WTC11 (cell line): ENCODE data around the gene MTCL1. TPM values are rescaled to one million over a fixed set of nuclear protein-coding genes. Genes with fewer than 3 reads are reported as not detected.

Experiments used
- ATAC-seq: fragments of 200-7000 bp; cut with Tn5 transposase; 2 replicates; pipeline ENCODE4 v1.10.0; 2021; ENCODE audit warnings: mild to moderate bottlenecking, moderate library complexity
- CTCF ChIA-PET: fragments of 300-600 bp; sonication (Branson Sonifier 250); formaldehyde crosslinking; loops from one replicate; lab custom pipeline; 2021; ENCODE audit warnings: antibody characterized with exemption; lab: Charles Lee
- POLR2A ChIA-PET: fragments of 350-600 bp; sonication (Branson Sonifier 250); formaldehyde crosslinking; loops from one replicate; lab custom pipeline; 2021; ENCODE audit warnings: antibody characterized with exemption; lab: Charles Lee
- DNase-seq: peaks from one replicate; pipeline ENCODE4 v3.0.0; 2021; ENCODE audit warnings: low spot score
- H3K27ac Mint-ChIP-seq: 2 replicates; pipeline ENCODE4 v1.8.0; 2021; ENCODE audit warnings: mixed read lengths
- H3K27me3 Mint-ChIP-seq: 2 replicates; pipeline ENCODE4 v1.8.0; 2021; ENCODE audit warnings: low read depth, mild to moderate bottlenecking, moderate library complexity, mixed read lengths
- H3K36me3 Mint-ChIP-seq: 2 replicates; pipeline ENCODE4 v1.8.0; 2021; ENCODE audit warnings: mixed read lengths
- H3K4me1 Mint-ChIP-seq: 2 replicates; pipeline ENCODE4 v1.8.0; 2022; ENCODE audit warnings: mixed read lengths
- H3K4me3 Mint-ChIP-seq: 2 replicates; pipeline ENCODE4 v1.8.0; 2021; ENCODE audit warnings: mild to moderate bottlenecking, moderate library complexity, mixed read lengths
- H3K9me3 Mint-ChIP-seq: 2 replicates; pipeline ENCODE4 v1.8.0; 2021; ENCODE audit warnings: mixed read lengths
- CBFB ChIP-seq: sonication (generic); formaldehyde crosslinking; IDR thresholded peaks from 2 replicates; pipeline ENCODE4 v1.8.1; 2022; ENCODE audit warnings: mild to moderate bottlenecking, low read depth, missing genetic modification reagents
- ELF4 ChIP-seq: sonication (generic); formaldehyde crosslinking; IDR thresholded peaks from 2 replicates; pipeline ENCODE4 v1.8.1; 2022; ENCODE audit warnings: low read depth, mild to moderate bottlenecking, moderate library complexity, missing genetic modification reagents
- EMX1 ChIP-seq: fragments of 250-450 bp; sonication (Bioruptor Pico); IDR thresholded peaks from 2 replicates; pipeline ENCODE4 v1.8.0; 2021; ENCODE audit warnings: mild to moderate bottlenecking
- ETV6 ChIP-seq: sonication (generic); formaldehyde crosslinking; IDR thresholded peaks from 2 replicates; pipeline ENCODE4 v1.8.1; 2022; ENCODE audit warnings: mild to moderate bottlenecking, missing genetic modification reagents
- HMGXB4 ChIP-seq: sonication (generic); formaldehyde crosslinking; IDR thresholded peaks from 2 replicates; pipeline ENCODE4 v1.8.1; 2023; ENCODE audit warnings: mild to moderate bottlenecking, moderate library complexity, missing genetic modification reagents
- IRF2 ChIP-seq: sonication (generic); formaldehyde crosslinking; IDR thresholded peaks from 2 replicates; pipeline ENCODE4 v1.8.0; 2022; ENCODE audit warnings: low read depth, missing genetic modification reagents, borderline replicate concordance
- NR3C1 ChIP-seq: sonication (generic); formaldehyde crosslinking; conservative IDR thresholded peaks from 2 replicates; pipeline ENCODE4 v1.8.1; 2023; ENCODE audit warnings: low read depth, mild to moderate bottlenecking, missing genetic modification reagents
- PRDM15 ChIP-seq: sonication (generic); formaldehyde crosslinking; IDR thresholded peaks from 2 replicates; pipeline ENCODE4 v1.8.0; 2022; ENCODE audit warnings: missing genetic modification reagents
- RORB ChIP-seq: fragments of 250-450 bp; sonication (Bioruptor Pico); IDR thresholded peaks from 2 replicates; pipeline ENCODE4 v1.9.0; 2021; ENCODE audit warnings: mild to moderate bottlenecking
- SOX15 ChIP-seq: fragments of 250-450 bp; sonication (Bioruptor Pico); IDR thresholded peaks from 2 replicates; pipeline ENCODE4 v1.9.0; 2021; ENCODE audit warnings: mild to moderate bottlenecking
- SP1 ChIP-seq: sonication (generic); formaldehyde crosslinking; conservative IDR thresholded peaks from 2 replicates; pipeline ENCODE4 v1.8.1; 2022; ENCODE audit warnings: missing genetic modification reagents
- TCF7 ChIP-seq: sonication (generic); formaldehyde crosslinking; IDR thresholded peaks from 2 replicates; pipeline ENCODE4 v1.8.0; 2022; ENCODE audit warnings: mild to moderate bottlenecking, low read depth, missing genetic modification reagents, moderate library complexity
- TEAD4 ChIP-seq: sonication (generic); formaldehyde crosslinking; IDR thresholded peaks from 2 replicates; pipeline ENCODE4 v1.8.0; 2022; ENCODE audit warnings: mild to moderate bottlenecking, missing genetic modification reagents
- ZBTB43 ChIP-seq: sonication (generic); formaldehyde crosslinking; IDR thresholded peaks from 2 replicates; pipeline ENCODE4 v1.8.1; 2023; ENCODE audit warnings: mild to moderate bottlenecking, missing genetic modification reagents
- ZNF121 ChIP-seq: sonication (generic); formaldehyde crosslinking; IDR thresholded peaks from 2 replicates; pipeline ENCODE4 v1.8.0; 2023; ENCODE audit warnings: missing genetic modification reagents
- ZNF232 ChIP-seq: sonication (generic); formaldehyde crosslinking; IDR thresholded peaks from 2 replicates; pipeline ENCODE4 v1.8.0; 2022; ENCODE audit warnings: mild to moderate bottlenecking, missing genetic modification reagents
- ZNF263 ChIP-seq: sonication (generic); formaldehyde crosslinking; IDR thresholded peaks from 2 replicates; pipeline ENCODE4 v1.8.1; 2022; ENCODE audit warnings: low read depth, mild to moderate bottlenecking, moderate library complexity, missing genetic modification reagents
- ZNF281 ChIP-seq: sonication (generic); formaldehyde crosslinking; IDR thresholded peaks from 2 replicates; pipeline ENCODE4 v1.8.0; 2023; ENCODE audit warnings: mild to moderate bottlenecking, missing genetic modification reagents
- ZNF317 ChIP-seq: sonication (generic); formaldehyde crosslinking; IDR thresholded peaks from 2 replicates; pipeline ENCODE4 v1.8.1; 2023; ENCODE audit warnings: low read depth, mild to moderate bottlenecking, moderate library complexity, missing genetic modification reagents, borderline replicate concordance
- ZNF396 ChIP-seq: fragments of 250-450 bp; sonication (Bioruptor Pico); IDR thresholded peaks from 2 replicates; pipeline ENCODE4 v1.8.0; 2021; ENCODE audit warnings: mild to moderate bottlenecking, moderate library complexity, borderline replicate concordance
- ZNF425 ChIP-seq: fragments of 250-450 bp; sonication (Bioruptor Pico); conservative IDR thresholded peaks from 2 replicates; pipeline ENCODE4 v1.9.0; 2021; ENCODE audit warnings: mild to moderate bottlenecking
- total RNA-seq: library from RNA; stranded (reverse); gene quantifications from 3 replicates; pipeline ENCODE4 v1.2.3, GENCODE V29; 2021

The MTCL1 gene
- total RNA-seq, 1 experiment from 2014 or later: 64.3 TPM

- TF ChIP-seq ZNF281 (CRISPR knock-in tag): no peak
- no peak for TF ChIP-seq TEAD4 (CRISPR knock-in tag)
- no peak for TF ChIP-seq ETV6 (CRISPR knock-in tag)
- no peak for TF ChIP-seq ZNF232 (CRISPR knock-in tag)
- no peak for TF ChIP-seq NR3C1 (CRISPR knock-in tag)
- no peak for TF ChIP-seq ZNF396 (CRISPR knock-in tag)
- TF ChIP-seq CBFB: no peak
- no peak for TF ChIP-seq ZNF425 (CRISPR knock-in tag)
These were observed 115.7 kb downstream of the MTCL1 start (continued) for GRCh38 chr18:8821083-8821465.

- peaks cover 56% of the 10 kb centered on the region for H3K36me3 Mint-ChIP-seq
- ATAC-seq: no peak
- no peak overlapping the region for H3K4me3 Mint-ChIP-seq
- no peaks in the 10 kb centered on the region for H3K9me3 Mint-ChIP-seq
- no peaks in the 10 kb centered on the region for H3K27me3 Mint-ChIP-seq
- no peaks in the 10 kb centered on the region for H3K4me1 Mint-ChIP-seq
- ChIA-PET POLR2A (no interaction called here), CTCF (no interaction called here)
- no peak for TF ChIP-seq CBFB
- TF ChIP-seq RORB (CRISPR knock-in tag): no peak
- no peak for TF ChIP-seq PRDM15 (CRISPR knock-in tag)
- TF ChIP-seq EMX1 (CRISPR knock-in tag): no peak
- TF ChIP-seq IRF2 (CRISPR knock-in tag): no peak
- no peak for DNase-seq
- H3K27ac Mint-ChIP-seq: no peak overlapping the region
These were observed 116.2 kb downstream of the MTCL1 start for GRCh38 chr18:8821531-8821930.

GRCh38 chr18:8822643-8823042 lies 117.3 kb downstream of the MTCL1 start:
- no peaks in the 10 kb centered on the region for H3K27me3 Mint-ChIP-seq
- no peaks in the 10 kb centered on the region for H3K9me3 Mint-ChIP-seq
- ATAC-seq (no peak), DNase-seq (no peak)
- H3K27ac Mint-ChIP-seq: 0 out of 2 replicates have a peak overlapping the region, but pooled peaks have one; percentile 13
- no peak overlapping the region for H3K4me3 Mint-ChIP-seq
- peaks cover 51% of the 10 kb centered on the region for H3K36me3 Mint-ChIP-seq
- ChIA-PET POLR2A (no interaction called here), CTCF (no interaction called here)
- H3K4me1 Mint-ChIP-seq: no peaks in the 10 kb centered on the region
- TF ChIP-seq TCF7 (CRISPR knock-in tag) (no peak), CBFB (no peak), IRF2 (CRISPR knock-in tag) (no peak), ZNF263 (CRISPR knock-in tag) (no peak), ZBTB43 (no peak), ZNF317 (no peak), HMGXB4 (CRISPR knock-in tag) (no peak), ZNF121 (CRISPR knock-in tag) (no peak), ELF4 (no peak), SOX15 (no peak), EMX1 (CRISPR knock-in tag) (no peak), SP1 (no peak), ZNF232 (CRISPR knock-in tag) (no peak)
